Chondrocyte (in vitro differentiated cells): ENCODE measurements around the gene GPLD1. TPM values are rescaled to one million over a fixed set of nuclear protein-coding genes. Genes with fewer than 3 reads are reported as not detected.

ENCODE experiments used
- DNase-seq: peaks from one replicate; pipeline ENCODE4 v3.0.0; 2021; ENCODE audit warnings: mixed read lengths, low spot score
- H3K27ac Mint-ChIP-seq: one replicate; pipeline ENCODE4 v1.8.0; 2021; ENCODE audit warnings: mild to moderate bottlenecking, moderate library complexity, mixed read lengths; ENCODE audit not compliant: unreplicated experiment
- H3K27me3 Mint-ChIP-seq: 2 replicates; pipeline ENCODE4 v1.8.0; 2021; ENCODE audit warnings: low read depth, mixed read lengths
- H3K36me3 Mint-ChIP-seq: 2 replicates; pipeline ENCODE4 v1.8.0; 2021; ENCODE audit warnings: low read depth, mixed read lengths
- H3K4me1 Mint-ChIP-seq: 2 replicates; pipeline ENCODE4 v1.8.0; 2021; ENCODE audit warnings: low read depth, mild to moderate bottlenecking, mixed read lengths
- H3K4me3 Mint-ChIP-seq: one replicate; pipeline ENCODE4 v1.8.0; 2021; ENCODE audit warnings: mild to moderate bottlenecking, moderate library complexity, mixed read lengths; ENCODE audit not compliant: unreplicated experiment
- H3K9me3 Mint-ChIP-seq: 2 replicates; pipeline ENCODE4 v1.8.0; 2021; ENCODE audit warnings: low read depth, mixed read lengths
- CTCF ChIP-seq: fragments of 200-600 bp; sonication (generic); IDR thresholded peaks from 2 replicates; pipeline ENCODE4 v1.5.0; 2021; ENCODE audit warnings: antibody characterized with exemption, mild to moderate bottlenecking, moderate library complexity
- long read RNA-seq: library from polyadenylated mRNA; stranded (forward); transcript quantifications from one replicate; pipeline ENCODE4 v2.0.0, GENCODE V29; 2021
- total RNA-seq: library from RNA; stranded (reverse); gene quantifications from 3 replicates; pipeline ENCODE4 v1.2.1, GENCODE V29; 2021

GPLD1 gene
- total RNA-seq, result 4.2 to 4.4 TPM (median 4.2 TPM) in 3 replicates
- long read RNA-seq, partial matches to known transcripts, result 1 of 3 reads
- long read RNA-seq, other reads (novel, unspliced or antisense), result 2 of 3 reads

GRCh38 chr6:24489470-24489869 lies at the start of gene GPLD1:
Gene GPLD1, minus strand, starts transcription at chr6:24489578. Its CDS starts 67 bp downstream, at chr6:24489511.
- no peaks in the 10 kb centered on the region for H3K27me3 Mint-ChIP-seq
- no peak for TF ChIP-seq CTCF
- H3K9me3 Mint-ChIP-seq, result no peaks in the 10 kb centered on the region
- no peak within 1 kb of the TSS for H3K4me3 Mint-ChIP-seq
- no peak for DNase-seq
- H3K36me3 Mint-ChIP-seq, result no peaks in the 10 kb centered on the region
- peaks cover 14% of the 10 kb centered on the region for H3K4me1 Mint-ChIP-seq
- H3K27ac Mint-ChIP-seq, result no peak within 1 kb of the TSS

GRCh38 chr6:24537771-24538385 lies 48.5 kb upstream of the GPLD1 start:
- no peak for TF ChIP-seq CTCF
- H3K9me3 Mint-ChIP-seq, result no peaks in the 10 kb centered on the region
- DNase-seq, result no peak
- peak overlapping the region; percentile 66 for H3K27ac Mint-ChIP-seq
- H3K36me3 Mint-ChIP-seq, result peaks cover 7% of the 10 kb centered on the region
- no peak overlapping the region for H3K4me3 Mint-ChIP-seq
- H3K4me1 Mint-ChIP-seq, result peaks cover 22% of the 10 kb centered on the region
- no peaks in the 10 kb centered on the region for H3K27me3 Mint-ChIP-seq

GRCh38 chr6:24537082-24537699 lies 47.8 kb upstream of the GPLD1 start:
- Mint-ChIP-seq H3K36me3 (peaks cover 9% of the 10 kb centered on the region), H3K27me3 (no peaks in the 10 kb centered on the region), H3K27ac (peak overlapping the region; percentile 66), H3K4me1 (peaks cover 22% of the 10 kb centered on the region), H3K9me3 (no peaks in the 10 kb centered on the region), H3K4me3 (no peak overlapping the region)
- no peak for DNase-seq
- no peak for TF ChIP-seq CTCF

- DNase-seq, result no peak
- H3K4me3 Mint-ChIP-seq, result no peak overlapping the region
- H3K9me3 Mint-ChIP-seq, result no peaks in the 10 kb centered on the region
- TF ChIP-seq CTCF, result no peak
- H3K4me1 Mint-ChIP-seq, result peaks cover 22% of the 10 kb centered on the region
- peaks cover 9% of the 10 kb centered on the region for H3K36me3 Mint-ChIP-seq
- H3K27me3 Mint-ChIP-seq, result no peaks in the 10 kb centered on the region
- peak overlapping the region; percentile 66 for H3K27ac Mint-ChIP-seq
Measured at GRCh38 chr6:24536466-24536865, 47.1 kb upstream of the GPLD1 start.

GRCh38 chr6:24535210-24535609 lies 45.8 kb upstream of the GPLD1 start:
- TF ChIP-seq CTCF, result no peak
- H3K27ac Mint-ChIP-seq, result no peak overlapping the region
- H3K4me1 Mint-ChIP-seq, result peaks cover 22% of the 10 kb centered on the region
- H3K36me3 Mint-ChIP-seq, result peaks cover 9% of the 10 kb centered on the region
- no peaks in the 10 kb centered on the region for H3K27me3 Mint-ChIP-seq
- DNase-seq, result no peak
- H3K4me3 Mint-ChIP-seq, result no peak overlapping the region
- no peaks in the 10 kb centered on the region for H3K9me3 Mint-ChIP-seq
